ENCODE measurements around the gene LRRC7. TPM values are rescaled to one million over a fixed set of nuclear protein-coding genes. Genes with fewer than 3 reads are reported as not detected.

The LRRC7 gene
- total RNA-seq, 3 donors from 2014 or later (not counting 1 experiment from before 2014, with no cell fraction given), result not detected

DNA sequence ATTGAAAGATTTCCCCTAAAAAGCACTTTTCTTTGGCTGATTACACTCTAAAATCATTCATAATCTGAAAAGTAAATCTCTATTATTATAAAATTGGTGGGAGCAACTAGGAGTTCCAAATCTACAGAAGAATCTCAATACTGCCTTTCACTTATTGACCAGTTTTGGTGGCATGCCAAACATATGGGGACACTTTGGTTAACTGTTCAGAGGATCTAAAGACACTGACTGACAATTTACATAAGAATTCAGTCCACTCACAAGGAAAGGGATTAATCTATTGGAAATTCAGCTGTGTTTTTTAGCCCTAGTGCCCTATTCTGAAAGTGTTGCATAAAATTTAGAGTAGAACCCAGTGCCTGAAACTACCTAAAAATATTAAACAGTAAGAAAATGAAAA, 524.1 kb downstream of the LRRC7 start:
- Histone ChIP-seq H3K36me3 (ENCODE audit: control insufficient read depth, insufficient read depth, low read length) (no peaks in the 10 kb centered on the region), H3K27me3 (ENCODE audit: control insufficient read depth, insufficient read depth, low read length) (no peaks in the 10 kb centered on the region), H3K4me1 (ENCODE audit: control insufficient read depth, insufficient read depth, low read length) (no peaks in the 10 kb centered on the region), H3K27ac (ENCODE audit: low read length) (no peak overlapping the region), H3K9me3 (ENCODE audit: control insufficient read depth, insufficient read depth, low read length) (no peaks in the 10 kb centered on the region), H3K4me3 (ENCODE audit: low read length) (no peak overlapping the region)
- H3K4me1 Mint-ChIP-seq, result no peaks in the 10 kb centered on the region
- H3K36me3 Mint-ChIP-seq, result no peaks in the 10 kb centered on the region
- intact Hi-C loops (cut with micrococcal nuclease), result no loop called here
- no peak overlapping the region for H3K27ac Mint-ChIP-seq
- H3K27me3 Mint-ChIP-seq (ENCODE audit: low read depth in 2 of 2), result no peaks in the 10 kb centered on the region
- ATAC-seq (no peak), DNase-seq (no peak)
- TF ChIP-seq, protein P1, sequence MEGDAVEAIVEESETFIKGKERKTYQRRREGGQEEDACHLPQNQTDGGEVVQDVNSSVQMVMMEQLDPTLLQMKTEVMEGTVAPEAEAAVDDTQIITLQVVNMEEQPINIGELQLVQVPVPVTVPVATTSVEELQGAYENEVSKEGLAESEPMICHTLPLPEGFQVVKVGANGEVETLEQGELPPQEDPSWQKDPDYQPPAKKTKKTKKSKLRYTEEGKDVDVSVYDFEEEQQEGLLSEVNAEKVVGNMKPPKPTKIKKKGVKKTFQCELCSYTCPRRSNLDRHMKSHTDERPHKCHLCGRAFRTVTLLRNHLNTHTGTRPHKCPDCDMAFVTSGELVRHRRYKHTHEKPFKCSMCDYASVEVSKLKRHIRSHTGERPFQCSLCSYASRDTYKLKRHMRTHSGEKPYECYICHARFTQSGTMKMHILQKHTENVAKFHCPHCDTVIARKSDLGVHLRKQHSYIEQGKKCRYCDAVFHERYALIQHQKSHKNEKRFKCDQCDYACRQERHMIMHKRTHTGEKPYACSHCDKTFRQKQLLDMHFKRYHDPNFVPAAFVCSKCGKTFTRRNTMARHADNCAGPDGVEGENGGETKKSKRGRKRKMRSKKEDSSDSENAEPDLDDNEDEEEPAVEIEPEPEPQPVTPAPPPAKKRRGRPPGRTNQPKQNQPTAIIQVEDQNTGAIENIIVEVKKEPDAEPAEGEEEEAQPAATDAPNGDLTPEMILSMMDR (IDR thresholded peaks at IDR 0.05), result no peak
- H3K9me3 Mint-ChIP-seq, result no peaks in the 10 kb centered on the region
- no peak overlapping the region for H3K4me3 Mint-ChIP-seq

DNA sequence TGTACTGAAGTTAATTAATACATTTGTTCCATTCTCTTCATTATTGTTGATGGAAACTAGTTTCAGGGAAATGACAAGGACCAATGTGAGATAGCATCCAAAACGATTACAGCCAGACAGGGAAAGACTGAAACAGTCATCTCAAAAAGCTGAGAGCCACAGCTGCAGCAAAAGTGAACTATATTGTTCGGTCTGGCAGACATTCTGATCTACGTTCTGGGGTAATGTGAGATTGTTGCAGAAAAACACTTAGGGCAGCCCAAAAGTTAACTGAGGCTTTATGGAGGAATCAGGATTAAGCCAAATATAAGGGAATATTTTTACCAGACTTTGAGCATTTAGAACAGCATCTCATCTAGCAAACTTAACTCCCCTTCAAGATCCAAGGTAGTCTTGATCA, 524.8 kb downstream of the LRRC7 start:
- Histone ChIP-seq H3K4me1 (ENCODE audit: control insufficient read depth, insufficient read depth, low read length) (no peaks in the 10 kb centered on the region), H3K36me3 (ENCODE audit: control insufficient read depth, insufficient read depth, low read length) (no peaks in the 10 kb centered on the region), H3K4me3 (ENCODE audit: low read length) (no peak overlapping the region), H3K27ac (ENCODE audit: low read length) (no peak overlapping the region), H3K27me3 (ENCODE audit: control insufficient read depth, insufficient read depth, low read length) (no peaks in the 10 kb centered on the region), H3K9me3 (ENCODE audit: control insufficient read depth, insufficient read depth, low read length) (no peaks in the 10 kb centered on the region)
- DNase-seq, result no peak
- WGBS (ENCODE audit: insufficient coverage), result 89% methylated on average over 3 of the region's 3 CpGs
- ATAC-seq, result no peak
- Mint-ChIP-seq H3K4me3 (no peak overlapping the region), H3K4me1 (no peaks in the 10 kb centered on the region), H3K36me3 (no peaks in the 10 kb centered on the region), H3K27me3 (ENCODE audit: low read depth in 2 of 2) (no peaks in the 10 kb centered on the region), H3K9me3 (no peaks in the 10 kb centered on the region), H3K27ac (no peak overlapping the region)
- intact Hi-C loops (cut with micrococcal nuclease), result no loop called here
- TF ChIP-seq, protein P1 (IDR thresholded peaks at IDR 0.05), result no peak

DNA sequence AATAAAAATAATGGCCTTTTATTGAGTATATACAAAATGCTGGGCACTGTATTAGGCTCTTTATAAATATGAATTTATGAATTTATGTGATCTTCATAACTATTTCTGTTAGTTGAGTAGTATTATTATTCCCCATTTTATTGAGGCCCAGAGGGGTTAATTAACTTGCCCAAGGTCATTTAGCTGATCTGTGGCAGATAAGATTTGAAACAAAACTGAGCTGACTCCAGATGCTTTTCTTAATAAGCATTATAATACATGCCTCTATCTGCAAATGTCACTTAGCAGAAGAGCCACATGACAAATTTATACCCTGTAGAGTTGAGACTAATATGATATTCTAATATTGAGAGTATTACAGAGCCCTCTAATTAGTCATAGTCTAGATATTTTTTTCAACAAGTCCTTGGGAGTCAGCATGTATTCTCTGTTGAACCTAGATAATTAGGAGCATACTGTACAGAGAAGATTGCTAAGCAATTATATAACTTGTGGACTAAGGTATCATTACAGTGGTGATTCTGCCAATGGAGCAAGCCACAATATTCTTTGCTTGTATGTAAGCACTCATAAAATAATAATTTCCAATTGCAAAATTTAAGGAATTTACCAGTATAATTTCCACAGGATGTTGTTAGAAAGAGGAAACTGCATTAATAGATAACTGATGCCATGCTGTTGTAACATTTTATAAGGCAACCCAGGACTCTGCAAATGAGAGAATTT, 525.7 kb downstream of the LRRC7 start:
- Histone ChIP-seq H3K27me3 (ENCODE audit: control insufficient read depth, insufficient read depth, low read length) (no peaks in the 10 kb centered on the region), H3K27ac (ENCODE audit: low read length) (no peak overlapping the region), H3K36me3 (ENCODE audit: control insufficient read depth, insufficient read depth, low read length) (no peaks in the 10 kb centered on the region), H3K4me3 (ENCODE audit: low read length) (no peak overlapping the region), H3K4me1 (ENCODE audit: control insufficient read depth, insufficient read depth, low read length) (no peaks in the 10 kb centered on the region), H3K9me3 (ENCODE audit: control insufficient read depth, insufficient read depth, low read length) (no peaks in the 10 kb centered on the region)
- no peak overlapping the region for H3K4me3 Mint-ChIP-seq
- TF ChIP-seq, protein P1 (IDR thresholded peaks at IDR 0.05), result no peak
- no peak for DNase-seq
- no peak for ATAC-seq
- no peaks in the 10 kb centered on the region for H3K9me3 Mint-ChIP-seq
- no peaks in the 10 kb centered on the region for H3K36me3 Mint-ChIP-seq
- intact Hi-C loops (cut with micrococcal nuclease), result no loop called here
- no peaks in the 10 kb centered on the region for H3K27me3 Mint-ChIP-seq (ENCODE audit: low read depth in 2 of 2)
- no peak overlapping the region for H3K27ac Mint-ChIP-seq
- no peaks in the 10 kb centered on the region for H3K4me1 Mint-ChIP-seq

DNA sequence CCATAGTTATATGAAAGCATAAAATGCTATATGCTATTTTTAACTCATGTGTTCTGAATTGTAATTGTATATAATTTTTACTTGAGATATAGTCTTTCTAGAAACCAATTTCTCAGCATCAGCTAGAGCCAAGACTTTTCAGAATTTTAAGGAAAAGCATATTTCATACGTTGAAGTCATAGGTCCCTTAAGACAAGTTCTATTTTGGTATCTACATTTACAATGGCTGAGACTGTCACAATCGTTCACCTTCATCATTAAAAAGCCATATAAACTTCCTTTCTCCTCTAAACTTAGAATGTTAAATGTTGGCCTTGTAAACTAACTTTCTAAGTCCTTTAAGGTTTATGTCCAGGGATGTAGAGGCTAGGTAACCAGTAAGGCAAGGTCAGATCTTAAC, 533.5 kb downstream of the LRRC7 start:
- Mint-ChIP-seq H3K4me1 (no peaks in the 10 kb centered on the region), H3K36me3 (no peaks in the 10 kb centered on the region), H3K27me3 (ENCODE audit: low read depth in 2 of 2) (no peaks in the 10 kb centered on the region), H3K4me3 (no peak overlapping the region), H3K9me3 (no peaks in the 10 kb centered on the region), H3K27ac (no peak overlapping the region)
- intact Hi-C loops (cut with micrococcal nuclease), result no loop called here
- WGBS (ENCODE audit: insufficient coverage), result 90% methylated on average over 1 of the region's 2 CpGs
- H3K4me1 ChIP-seq (ENCODE audit: control insufficient read depth, insufficient read depth, low read length), result no peaks in the 10 kb centered on the region
- no peaks in the 10 kb centered on the region for H3K27me3 ChIP-seq (ENCODE audit: control insufficient read depth, insufficient read depth, low read length)
- H3K36me3 ChIP-seq (ENCODE audit: control insufficient read depth, insufficient read depth, low read length), result no peaks in the 10 kb centered on the region
- no peaks in the 10 kb centered on the region for H3K9me3 ChIP-seq (ENCODE audit: control insufficient read depth, insufficient read depth, low read length)
- H3K27ac ChIP-seq (ENCODE audit: low read length), result no peak overlapping the region
- no peak overlapping the region for H3K4me3 ChIP-seq (ENCODE audit: low read length)
- ATAC-seq, result no peak
- TF ChIP-seq, protein P1 (IDR thresholded peaks at IDR 0.05), result no peak
- DNase-seq, result no peak

All from natural killer cell (primary cell).